NCI-H1105 (cell line): ENCODE data around the gene COPZ1.
"Not testable (repeated sequence)": the region's sequence is repeated elsewhere in the genome, so short reads cannot be mapped to it uniquely, and the experiment has no call there.

Source experiments
- DNase-seq: peaks from one replicate; lab custom pipeline; 2025; lab: John Stamatoyannopoulos, UW

The COPZ1 gene

DNA sequence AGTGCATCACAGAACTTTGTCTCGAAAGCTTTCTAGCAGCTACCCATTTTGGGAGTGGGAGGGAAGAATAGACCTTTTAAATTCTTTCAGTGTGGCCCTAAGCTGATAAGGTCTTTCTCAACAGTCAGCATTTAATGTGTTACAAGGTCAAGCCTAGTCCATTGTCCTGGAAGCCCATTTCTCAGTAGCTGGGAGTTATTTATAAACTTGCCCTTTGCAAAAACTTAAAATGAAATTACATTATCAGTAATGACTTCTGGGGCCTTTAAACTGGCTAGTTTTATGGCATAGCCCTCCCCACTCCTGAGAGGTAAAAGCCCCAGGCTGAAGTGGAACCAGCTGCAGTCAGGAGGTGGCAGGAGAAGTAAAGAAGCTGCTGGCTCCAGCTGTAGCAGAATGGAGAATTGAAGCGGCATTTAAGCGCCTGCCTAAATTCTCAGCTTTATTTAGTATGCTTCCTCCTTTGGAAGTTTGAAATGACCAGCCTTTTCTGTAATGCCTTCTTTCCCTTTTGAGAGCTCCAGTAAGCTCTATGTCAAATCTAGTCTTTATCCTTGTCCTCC lies 12.4 kb downstream of the COPZ1 start:
- no peak for DNase-seq

DNA sequence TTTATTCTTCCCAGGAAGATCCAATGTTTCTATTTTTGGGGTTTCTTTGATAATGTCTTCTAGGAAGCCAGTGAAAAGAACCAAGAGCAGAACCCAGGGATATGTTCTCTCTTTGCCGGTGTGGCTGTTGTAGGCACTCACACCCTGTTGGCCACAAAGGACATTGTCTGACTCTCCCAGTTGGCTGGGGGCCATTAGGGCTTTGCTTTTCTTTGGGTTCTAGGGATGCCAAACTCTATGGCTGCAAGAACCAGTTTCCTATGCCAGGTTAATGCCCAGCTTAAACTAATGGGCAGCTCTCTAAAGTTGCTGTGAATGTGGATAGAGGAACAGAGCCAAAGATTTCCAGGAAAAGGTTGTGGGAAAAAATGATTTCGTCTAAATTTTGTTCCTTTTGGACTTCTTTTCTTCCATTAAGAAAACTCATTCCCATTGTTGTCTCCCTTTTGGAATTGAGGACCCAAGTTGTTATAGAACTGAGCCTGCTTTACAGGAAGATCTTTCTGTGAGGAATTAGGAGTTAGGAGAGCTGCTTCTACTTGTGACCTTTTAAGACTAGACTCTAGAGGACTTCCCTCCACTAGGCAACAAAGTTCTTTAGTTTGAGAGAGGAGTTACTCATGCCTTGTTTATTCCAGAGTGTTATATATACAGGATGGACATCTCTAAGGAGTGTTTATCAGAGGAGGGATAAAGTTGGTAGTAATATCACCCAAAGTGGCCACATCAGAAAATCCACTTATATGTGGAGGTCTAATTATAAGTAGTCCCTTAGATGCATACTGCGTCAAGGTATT lies 13.1 kb downstream of the COPZ1 start:
- DNase-seq = no peak

DNA sequence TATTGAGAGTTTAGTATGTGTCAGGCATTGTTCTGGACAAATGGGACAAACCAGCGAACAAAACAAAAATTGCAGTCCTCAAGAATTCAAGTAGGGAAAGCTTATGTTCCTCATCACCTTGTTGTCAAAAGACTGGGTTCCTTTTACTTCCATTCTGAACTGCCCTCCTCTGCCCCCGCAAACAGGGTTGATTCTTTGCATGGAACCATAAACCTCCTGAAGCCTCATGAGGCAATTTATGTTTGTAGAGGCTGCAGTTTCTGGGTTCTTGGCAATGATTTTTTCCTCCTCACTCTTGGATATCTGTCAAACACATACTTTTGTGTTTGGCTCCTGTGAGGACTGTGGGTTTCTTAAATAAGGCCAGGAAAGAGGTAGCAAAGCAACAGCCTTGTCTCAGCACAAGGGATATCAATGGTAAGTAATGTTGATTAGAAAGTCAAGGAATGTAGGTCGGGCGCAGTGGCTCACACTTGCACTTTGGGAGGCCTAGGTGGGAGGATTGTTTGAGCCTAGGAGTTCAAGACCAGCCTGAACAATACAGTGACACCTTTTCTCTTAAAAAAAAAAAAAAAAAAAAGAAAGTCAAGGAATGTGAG lies 13.9 kb downstream of the COPZ1 start:
- no peak for DNase-seq

DNA sequence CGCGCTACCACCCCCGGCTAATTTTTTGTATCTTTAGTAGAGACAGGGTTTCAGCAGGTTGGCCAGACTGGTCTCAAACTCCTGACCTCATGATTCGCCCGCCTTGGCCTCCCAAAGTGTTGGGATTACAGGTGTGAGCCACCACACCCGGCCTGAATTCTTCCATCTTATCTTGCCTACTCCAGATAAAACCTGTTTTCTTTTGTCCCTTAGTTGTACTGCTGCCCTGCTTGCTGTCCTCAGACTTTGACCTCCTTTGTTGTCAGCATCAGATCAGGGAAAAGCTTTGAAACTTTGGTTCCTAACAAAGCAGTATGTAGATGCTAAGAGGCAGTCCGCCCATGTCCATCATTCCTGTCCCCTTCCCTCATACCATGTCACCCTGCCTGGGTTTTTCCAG lies 15.9 kb downstream of the COPZ1 start:
- DNase-seq = no peak

DNA sequence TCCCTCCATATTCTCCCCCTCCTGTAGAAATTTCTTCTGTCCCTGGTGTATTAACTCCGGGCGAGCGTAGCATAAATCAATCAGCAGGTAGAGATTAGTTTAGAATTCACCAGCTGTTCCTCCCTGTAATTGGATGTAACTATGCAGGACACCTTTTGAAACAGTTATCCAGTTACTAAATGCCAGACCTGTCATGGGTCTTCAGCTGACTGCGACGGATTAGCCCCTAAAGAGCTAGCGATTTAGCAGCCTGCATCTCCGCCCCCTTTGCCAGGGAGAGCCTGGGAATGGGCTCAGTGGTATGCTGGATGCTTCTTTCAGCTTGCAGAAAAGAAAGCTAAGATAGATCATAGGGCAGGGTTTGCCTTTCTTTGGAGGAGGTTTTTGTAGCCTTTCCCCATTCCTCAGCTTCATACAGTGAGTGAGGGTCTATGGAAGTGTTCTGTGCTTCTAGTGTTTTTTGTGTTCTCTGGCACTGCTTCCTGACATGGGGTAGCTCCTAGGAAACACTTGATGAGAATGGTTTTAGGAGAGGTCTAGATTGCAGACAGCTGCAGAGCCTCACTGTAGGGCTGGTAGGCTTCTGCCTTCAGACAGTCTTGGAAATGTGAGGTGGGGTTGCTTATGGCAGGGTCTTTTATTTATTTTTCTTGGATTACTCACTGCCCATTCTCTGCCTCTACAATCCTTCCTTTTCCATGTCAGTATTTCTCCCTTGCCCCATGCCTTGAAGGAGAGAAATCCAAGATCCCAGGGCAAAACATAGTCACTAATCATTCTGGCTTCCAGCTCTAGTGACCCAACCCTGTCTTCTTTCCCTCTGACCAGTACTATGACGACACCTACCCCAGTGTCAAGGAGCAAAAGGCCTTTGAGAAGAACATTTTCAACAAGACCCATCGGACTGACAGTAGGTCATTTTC lies 16.7 kb downstream of the COPZ1 start:
- DNase-seq = no peak

DNA sequence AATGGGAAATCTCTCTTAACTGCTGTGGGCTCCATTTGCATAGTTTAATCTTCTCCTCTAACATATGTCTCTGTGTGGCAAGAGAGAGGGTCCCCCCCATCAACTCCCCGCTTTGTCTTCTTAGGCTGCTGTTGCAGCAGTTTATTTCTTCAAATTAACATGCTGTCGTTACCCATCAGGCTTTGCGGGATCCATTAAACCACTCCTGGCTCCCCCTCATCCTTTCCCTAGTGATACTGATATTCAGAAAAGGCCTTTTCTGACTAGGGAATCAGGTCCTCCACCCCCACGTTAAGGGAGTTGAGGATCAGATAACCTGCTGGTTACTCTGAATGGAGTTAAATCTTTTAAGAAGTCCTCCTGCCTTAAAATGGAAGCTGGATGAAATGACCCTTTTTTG lies 24.1 kb downstream of the COPZ1 start:
- DNase-seq = no peak

DNA sequence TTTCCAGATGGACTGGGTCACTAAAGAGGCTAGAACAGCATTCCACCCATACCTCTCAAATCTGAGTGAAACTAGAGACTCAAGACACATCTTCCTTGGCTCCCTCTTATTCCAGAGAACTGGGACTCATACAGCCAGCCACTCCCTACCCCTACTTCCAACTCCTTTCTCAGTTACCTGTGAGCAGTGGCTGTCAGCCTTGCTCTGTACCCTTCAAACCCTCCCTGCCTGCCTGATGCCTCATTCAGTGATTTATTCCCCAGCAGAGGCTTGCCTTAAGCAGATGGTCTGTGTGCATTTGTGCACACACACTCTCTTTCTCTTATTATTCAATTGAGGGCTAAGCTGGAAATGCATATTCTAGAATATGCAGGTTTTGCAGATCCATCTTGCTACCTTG lies 24.7 kb downstream of the COPZ1 start:
- no peak for DNase-seq

DNA sequence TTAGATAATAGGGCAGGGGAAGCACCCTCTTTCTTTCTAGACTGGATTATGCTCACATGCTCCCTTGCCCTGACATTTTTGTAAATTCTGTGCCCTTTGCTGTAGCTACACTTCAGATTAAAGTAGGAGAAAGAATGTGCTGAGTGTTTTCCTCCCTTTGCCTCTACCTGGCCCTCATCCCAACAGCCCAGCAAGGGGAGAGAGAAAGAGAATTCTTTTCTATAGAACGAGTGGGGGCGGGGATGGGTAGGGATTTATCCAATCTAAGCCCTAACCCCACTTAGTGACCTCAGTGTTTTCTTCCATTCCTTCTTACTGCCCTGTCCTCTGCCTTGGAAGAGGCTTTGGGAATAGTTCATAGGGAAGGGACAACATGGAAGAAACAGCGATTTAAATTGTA lies 25.8 kb downstream of the COPZ1 start:
- DNase-seq = no peak

DNA sequence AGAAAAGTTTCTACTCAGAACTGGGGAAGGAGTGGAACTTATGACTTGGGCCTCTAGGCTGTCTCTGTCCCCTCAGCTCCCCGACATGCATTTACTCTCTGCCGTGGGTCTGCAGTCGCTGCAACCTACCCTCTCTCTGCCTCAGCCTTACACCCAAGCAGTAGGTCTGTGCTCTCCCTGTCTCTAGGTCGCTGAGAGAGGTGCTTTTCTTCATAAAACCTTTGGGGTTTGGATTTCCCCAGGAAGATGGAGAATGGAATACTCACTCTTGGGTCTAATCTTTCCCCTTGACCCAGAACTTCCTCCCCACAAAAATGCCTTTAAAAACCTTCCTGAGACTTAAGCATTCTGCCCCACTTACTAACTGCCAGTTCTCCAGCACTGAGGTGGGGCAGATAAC lies 26.4 kb downstream of the COPZ1 start:
- DNase-seq = no peak

DNA sequence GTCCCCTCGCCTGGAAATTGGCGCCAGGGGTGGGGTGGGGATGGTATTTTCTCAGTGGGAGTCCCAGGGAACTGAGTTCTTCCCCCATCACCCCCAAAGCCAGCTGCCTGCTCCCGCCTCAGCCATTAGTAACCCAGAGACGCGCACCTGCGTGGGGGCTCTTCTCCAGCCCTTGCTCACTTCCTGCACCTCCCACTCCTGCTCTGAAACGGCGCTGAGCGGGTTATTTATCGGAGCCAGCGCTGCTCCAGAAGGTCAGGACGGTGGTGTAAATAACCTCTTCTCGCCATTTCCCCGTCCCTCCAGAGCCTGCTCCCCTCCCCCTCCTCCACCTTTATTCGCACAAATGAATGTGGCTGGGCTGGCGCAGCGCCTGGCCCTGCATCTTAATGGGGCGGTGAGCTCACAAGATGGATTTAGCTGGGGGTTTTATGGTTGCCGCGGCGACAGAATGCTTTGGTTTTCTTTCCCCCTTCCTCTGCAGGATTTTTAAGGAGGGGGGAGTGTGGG lies 27.1 kb downstream of the COPZ1 start:
- DNase-seq = peak; percentile 61

DNA sequence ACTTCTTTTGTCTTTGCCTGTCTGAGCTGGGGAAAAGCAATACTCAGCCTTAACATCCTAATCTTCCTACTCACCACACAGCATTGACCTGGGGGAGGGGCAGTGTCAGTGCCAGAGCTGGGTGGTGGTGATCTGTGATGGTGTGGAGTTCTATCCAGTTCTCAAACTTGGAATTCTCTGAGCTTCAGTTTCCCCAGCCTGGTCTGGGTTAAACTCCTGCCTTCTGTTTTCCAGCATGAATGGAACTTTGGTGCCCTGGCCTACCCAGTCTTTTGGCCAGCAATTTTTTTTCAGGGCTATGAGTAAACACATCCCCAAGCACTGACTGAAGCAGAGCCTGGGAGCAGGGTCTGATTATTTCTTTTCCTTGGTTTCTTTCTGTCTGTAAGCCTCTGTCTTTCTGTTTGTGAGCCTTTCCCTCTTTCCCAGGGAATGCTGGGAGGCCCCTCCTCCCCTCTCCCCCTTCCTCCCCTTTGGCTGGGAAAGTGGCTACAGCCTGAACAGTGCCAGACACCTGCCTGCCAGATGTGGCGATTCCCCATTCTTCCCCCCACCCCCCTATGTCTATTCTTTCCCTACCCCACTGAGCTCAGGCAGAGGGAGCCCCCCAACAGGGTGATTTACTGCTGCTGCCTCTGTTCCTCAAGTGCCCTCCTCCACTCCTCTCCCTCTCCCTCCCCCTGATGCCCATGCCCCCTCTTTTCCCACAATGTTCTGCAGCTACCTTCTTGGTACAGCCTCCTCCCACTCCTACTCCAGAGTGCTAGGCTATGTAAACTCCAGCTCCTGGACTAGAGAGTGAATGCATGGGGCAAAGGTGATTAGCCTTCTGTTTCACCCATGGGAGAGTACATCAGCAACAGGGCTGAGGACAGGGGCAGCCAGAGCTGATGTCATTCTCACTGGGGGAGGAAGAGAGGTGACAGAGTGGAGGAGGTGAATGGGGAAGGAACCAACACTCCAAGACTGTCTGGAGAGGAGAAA lies 28.3 kb downstream of the COPZ1 start:
- peak; percentile 57 for DNase-seq

DNA sequence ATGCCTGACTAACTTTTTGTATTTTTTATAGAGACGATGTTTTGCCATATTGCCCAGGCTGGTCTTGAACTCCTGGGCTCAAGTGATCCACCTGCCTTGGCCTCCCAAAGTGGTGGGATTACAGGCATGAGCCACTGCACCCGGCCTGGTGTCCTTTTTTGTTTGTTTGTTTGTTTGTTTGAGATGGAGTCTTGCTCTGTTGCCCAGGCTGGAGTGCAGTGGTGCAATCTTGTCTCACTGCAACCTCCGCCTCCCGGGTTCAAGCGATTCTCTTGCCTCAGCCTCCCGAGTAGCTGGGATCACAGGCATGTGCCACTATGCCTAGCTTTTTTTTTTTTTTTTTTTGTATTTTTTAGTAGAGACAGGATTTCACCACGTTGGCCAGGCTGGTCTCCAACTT lies 29.3 kb downstream of the COPZ1 start:
- not testable (repeated sequence) for DNase-seq

DNA sequence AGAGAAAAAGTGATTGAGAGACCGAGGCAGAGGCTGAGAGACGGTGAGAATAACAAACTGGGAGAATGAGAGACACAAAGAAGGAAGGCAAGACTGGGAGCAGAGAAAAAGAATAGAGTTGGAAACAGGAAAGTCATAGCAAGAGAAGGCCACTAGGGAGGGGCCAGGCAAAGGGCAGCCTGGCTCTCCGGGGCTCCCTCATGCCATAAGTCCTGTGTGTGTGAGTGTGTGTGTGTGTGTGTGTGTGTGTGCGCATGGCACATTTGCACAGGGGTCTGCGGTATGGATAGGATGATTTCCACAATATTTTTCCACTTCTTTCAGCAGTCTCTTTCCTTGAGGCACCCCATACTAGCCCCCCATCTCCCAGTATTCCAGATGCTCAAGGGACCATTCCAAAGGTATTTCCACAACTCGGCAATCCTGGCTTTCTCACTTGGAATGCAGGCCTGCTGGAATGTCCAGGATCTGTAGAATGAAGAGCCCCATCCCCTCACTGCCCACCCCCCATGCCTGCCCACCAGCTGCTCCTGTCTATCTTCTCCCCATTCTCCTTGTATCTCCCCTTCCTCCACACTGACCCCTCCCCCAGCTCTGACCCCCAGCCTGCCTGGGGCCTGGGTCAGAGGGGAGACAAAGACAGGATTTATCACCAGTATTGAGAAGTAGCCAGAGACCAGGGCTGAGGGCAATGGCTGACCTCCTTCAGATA lies 30.3 kb downstream of the COPZ1 start:
- no peak for DNase-seq

DNA sequence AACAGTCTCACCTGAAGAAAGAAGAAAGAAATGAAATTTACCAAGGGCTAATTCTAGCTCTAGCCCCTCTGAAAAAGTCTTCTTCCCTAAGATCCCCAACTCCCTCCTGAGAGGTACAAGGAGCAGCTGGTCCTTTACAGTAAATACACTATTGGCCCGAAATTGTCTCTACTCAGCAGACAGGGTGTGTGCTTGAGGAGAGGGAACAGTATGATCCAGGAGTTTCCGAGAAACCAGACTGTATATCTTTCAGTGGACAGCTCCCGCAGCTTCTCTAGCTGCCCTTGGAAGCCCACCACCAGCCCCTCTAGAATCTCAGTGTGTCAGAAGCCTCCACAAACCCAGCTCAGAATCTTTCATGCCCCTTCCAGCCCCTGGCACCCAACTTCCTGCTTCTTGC lies 31.3 kb downstream of the COPZ1 start:
- DNase-seq = no peak

DNA sequence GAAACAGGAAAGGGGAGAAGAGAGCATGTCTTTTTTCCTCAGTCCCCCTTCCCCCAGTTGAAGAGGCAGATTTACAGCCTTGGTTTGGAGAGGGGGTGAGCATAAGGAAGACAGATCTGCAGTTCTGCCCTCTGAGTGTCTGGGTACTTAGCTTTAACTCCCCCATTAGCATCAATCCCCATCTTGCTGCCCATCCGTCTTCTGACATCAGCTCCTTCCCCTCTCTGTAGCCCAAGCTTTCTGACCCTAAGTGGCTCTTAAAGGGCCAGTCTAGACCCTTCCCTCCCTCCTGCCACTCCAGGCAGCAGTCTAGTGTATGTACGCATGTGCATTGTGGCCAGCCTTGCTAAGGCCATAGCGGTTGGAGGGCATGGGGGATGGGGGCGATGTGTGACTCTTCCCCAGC lies 32.0 kb downstream of the COPZ1 start:
- no peak for DNase-seq

DNA sequence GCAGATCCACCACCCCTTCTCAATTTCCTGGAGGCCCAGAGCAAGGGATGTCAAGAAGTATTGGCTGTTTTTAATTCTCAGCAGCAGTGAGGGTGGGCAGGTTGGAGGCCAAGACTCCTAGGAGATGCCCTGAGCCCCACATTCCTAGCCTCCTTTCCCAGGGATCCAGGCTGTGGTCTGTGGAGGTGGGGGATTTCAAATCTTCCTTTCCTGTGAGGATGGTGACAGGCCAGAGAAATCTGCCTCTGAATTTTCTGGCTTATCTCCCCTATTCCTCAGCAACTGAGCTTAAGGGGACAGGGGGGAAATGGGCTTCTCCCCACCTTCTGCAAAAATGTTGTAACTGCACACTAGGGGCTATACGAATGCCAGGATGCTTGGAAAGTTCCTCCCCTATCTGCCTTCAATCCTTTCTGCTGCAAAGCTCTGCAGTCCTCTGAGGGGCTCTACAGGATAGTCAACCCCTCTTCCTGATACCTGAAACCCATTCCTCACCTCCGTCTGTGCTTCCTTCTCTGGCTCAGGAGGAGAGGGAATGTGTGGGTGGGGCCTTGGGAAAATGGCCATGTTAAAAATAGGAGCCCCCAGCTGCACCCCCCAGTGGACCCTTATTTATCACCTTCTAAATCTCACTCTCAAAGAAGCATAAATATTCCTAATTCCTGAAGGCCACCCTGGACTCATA lies 32.7 kb downstream of the COPZ1 start:
- DNase-seq = no peak

DNA sequence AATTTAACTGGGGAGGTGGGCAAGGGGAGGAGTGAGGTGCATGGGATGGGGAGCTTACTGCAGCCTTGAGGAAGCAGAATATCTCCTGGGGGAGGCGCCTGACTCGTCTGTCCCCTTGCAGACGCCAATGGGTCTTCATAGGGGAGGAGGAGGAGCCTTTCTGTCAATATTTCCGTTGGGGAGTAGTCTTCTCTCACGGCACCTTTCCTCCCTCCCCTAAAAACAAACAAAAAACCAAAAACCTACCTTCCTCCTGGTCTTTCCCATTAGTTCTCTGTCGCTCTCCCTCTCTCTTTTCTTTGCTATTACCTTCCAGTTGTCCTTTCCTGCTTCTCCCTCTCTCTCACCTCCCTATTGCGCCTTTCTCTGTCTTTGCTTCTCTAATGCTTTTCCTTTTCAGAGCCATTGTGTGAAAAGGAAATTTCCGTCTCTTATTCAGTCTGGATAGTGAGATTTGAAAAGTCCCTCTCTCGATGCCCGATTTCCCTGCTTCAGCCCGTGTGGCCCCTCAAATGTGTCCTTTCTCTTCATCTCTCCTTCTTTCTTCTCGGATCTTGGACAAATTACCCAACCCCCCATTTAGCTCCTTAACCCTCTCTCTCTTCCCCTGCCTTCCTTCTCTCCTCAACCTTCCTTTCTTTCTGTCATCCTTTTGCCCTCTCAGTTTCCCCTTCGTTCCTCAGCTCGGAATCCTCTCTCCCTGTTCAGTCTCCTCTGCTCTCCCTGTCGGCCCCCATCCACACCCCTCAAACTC lies 33.4 kb downstream of the COPZ1 start:
- DNase-seq = no peak

DNA sequence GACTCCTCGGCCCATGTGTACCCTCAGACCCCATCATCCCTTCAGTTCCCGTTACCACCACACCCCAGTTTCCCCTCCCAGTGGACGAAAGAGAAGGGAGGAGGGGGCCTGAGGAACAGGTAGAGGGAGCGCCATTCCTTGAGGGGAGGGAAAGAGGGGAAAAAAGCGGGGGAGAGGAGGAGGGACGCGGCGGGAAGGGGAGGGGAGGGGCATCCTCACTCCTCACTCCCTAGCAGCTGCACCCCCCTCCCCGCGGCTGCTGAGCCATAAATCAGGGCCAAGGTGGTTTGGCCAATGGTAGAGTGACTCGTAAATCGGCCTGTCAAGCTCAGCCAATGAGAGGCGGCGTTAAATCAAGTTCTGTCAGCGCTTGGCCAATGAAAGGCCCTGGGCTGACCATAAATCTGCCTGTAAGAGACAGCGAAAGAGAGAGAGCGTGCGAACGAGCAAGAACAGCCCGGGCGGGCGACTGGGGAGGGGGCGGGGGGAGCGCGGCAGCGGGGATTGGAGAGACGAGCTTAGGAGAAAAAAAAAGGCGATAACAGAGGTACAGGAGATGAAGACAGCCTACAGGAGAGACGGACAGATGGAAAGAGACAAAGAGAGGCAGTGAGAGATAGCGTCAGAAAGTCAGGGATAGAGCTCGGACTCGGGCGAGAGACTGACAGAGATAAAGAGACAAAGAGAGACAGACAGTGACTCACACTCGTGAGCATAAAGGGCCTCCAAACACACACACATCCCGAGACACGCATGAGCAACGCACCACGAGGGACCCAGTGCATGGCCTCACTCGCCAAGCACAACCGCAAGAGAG lies 34.2 kb downstream of the COPZ1 start:
- peak; percentile 92 for DNase-seq
